ENCODE data around the gene IGSF6. TPM values are rescaled to one million over a fixed set of nuclear protein-coding genes. Genes with fewer than 3 reads are reported as not detected.

The IGSF6 gene
- total RNA-seq, 1 experiment from 2014 or later = 0.36 TPM

GRCh38 chr16:21664801-21665492 is 12.5 kb upstream of the IGSF6 start:
- DNase-seq (no peak), ATAC-seq (no peak)
- no peak overlapping the region for H2AFZ ChIP-seq (ENCODE audit: low read length)
- H3K27ac ChIP-seq (ENCODE audit: low read length) = no peak overlapping the region
- no peaks in the 10 kb centered on the region for H4K20me1 ChIP-seq (ENCODE audit: low read length)
- H3K4me1 ChIP-seq (ENCODE audit: insufficient read depth, low read length) = no peaks in the 10 kb centered on the region
- no peak overlapping the region for H3K4me3 ChIP-seq (ENCODE audit: low read length)
- H3K79me2 ChIP-seq (ENCODE audit: low read length) = no peaks in the 10 kb centered on the region
- intact Hi-C loops (cut with micrococcal nuclease) = no loop called here
- CTCF ChIA-PET = interaction anchor here (0.5 kb wide), 1 partner anchor 19 kb away, joined by 3 read pairs; no protein-coding TSS in a partner anchor
- no peaks in the 10 kb centered on the region for H3K9me3 ChIP-seq (ENCODE audit: low read length)
- H3K36me3 ChIP-seq (ENCODE audit: low read depth, low read length) = no peaks in the 10 kb centered on the region
- H3K4me2 ChIP-seq (ENCODE audit: low read length) = no peak overlapping the region
- no peaks in the 10 kb centered on the region for H3K9me2 ChIP-seq (replicated peaks; ENCODE audit: low read length)
- H3K9ac ChIP-seq (ENCODE audit: low read length) = no peak overlapping the region
- BruUV-seq (replicated peaks) = no TSS peak
- H3K27me3 ChIP-seq (ENCODE audit: low read length) = no peaks in the 10 kb centered on the region
- no peaks in the 10 kb centered on the region for H3F3A ChIP-seq (ENCODE audit: low read length, unreplicated experiment)
- TF ChIP-seq EZH2 (IDR thresholded peaks at IDR 0.05; ENCODE audit: low read length, unreplicated experiment) (no peak), EZH2phosphoT487 (IDR thresholded peaks at IDR 0.05; ENCODE audit: borderline replicate concordance, low read length) (no peak), CTCF (conservative IDR thresholded peaks at IDR 0.05; ENCODE audit: low read depth, low read length) (no peak)
- POLR2A ChIA-PET (ENCODE audit: unreplicated experiment) = no interaction called here

- ChIA-PET POLR2A (ENCODE audit: unreplicated experiment) (no interaction called here), CTCF (interaction anchor here (0.6 kb wide), 1 partner anchor 21 kb away, joined by 3 read pairs; no protein-coding TSS in a partner anchor)
- no peak within 1 kb of the TSS for H3K4me2 ChIP-seq (ENCODE audit: low read length)
- no peak within 1 kb of the TSS for H3K4me3 ChIP-seq (ENCODE audit: low read length)
- no peaks in the 10 kb centered on the region for H3K27me3 ChIP-seq (ENCODE audit: low read length)
- H3K36me3 ChIP-seq (ENCODE audit: low read depth, low read length) = no peaks in the 10 kb centered on the region
- no peak for DNase-seq
- H3K4me1 ChIP-seq (ENCODE audit: insufficient read depth, low read length) = no peaks in the 10 kb centered on the region
- no peak for ATAC-seq
- H3K27ac ChIP-seq (ENCODE audit: low read length) = no peak within 1 kb of the TSS
- no peaks in the 10 kb centered on the region for H3K9me3 ChIP-seq (ENCODE audit: low read length)
- no peaks in the 10 kb centered on the region for H3F3A ChIP-seq (ENCODE audit: low read length, unreplicated experiment)
- H3K9ac ChIP-seq (ENCODE audit: low read length) = no peak within 1 kb of the TSS
- H3K9me2 ChIP-seq (replicated peaks; ENCODE audit: low read length) = no peaks in the 10 kb centered on the region
- H2AFZ ChIP-seq (ENCODE audit: low read length) = no peak within 1 kb of the TSS
- no peaks in the 10 kb centered on the region for H3K79me2 ChIP-seq (ENCODE audit: low read length)
- BruUV-seq (replicated peaks) = no TSS peak
- H4K20me1 ChIP-seq (ENCODE audit: low read length) = no peaks in the 10 kb centered on the region
- TF ChIP-seq EZH2 (IDR thresholded peaks at IDR 0.05; ENCODE audit: low read length, unreplicated experiment) = no peak
- TF ChIP-seq EZH2phosphoT487 (IDR thresholded peaks at IDR 0.05; ENCODE audit: borderline replicate concordance, low read length) = no peak
- TF ChIP-seq CTCF (conservative IDR thresholded peaks at IDR 0.05; ENCODE audit: low read depth, low read length) = no peak
- intact Hi-C loops (cut with micrococcal nuclease) = no loop called here
Observed at GRCh38 chr16:21663889-21664647, 11.7 kb upstream of the IGSF6 start, which contains the start of gene OTOA. OTOA (plus strand) TSS chr16:21663968; CDS start chr16:21678515, 14,547 bp downstream.
